ENCODE data around the gene PRDM16. TPM values are rescaled to one million over a fixed set of nuclear protein-coding genes. Genes with fewer than 3 reads are reported as not detected.

The PRDM16 gene
- polyA plus RNA-seq, 2 donors = 0.15 to 0.28 TPM

GRCh38 chr1:3231245-3231644 is 162.2 kb downstream of the PRDM16 start:
- Histone ChIP-seq H3K27me3 (ENCODE audit: control insufficient read depth in 1 of 2, insufficient read depth in 2 of 2, low read length in 2 of 2) (no peaks in the 10 kb centered on the region), H3K27ac (ENCODE audit: low read depth in 2 of 2, low read length in 1 of 2) (no peak overlapping the region)
- 81 to 85% methylated on average over 24 of the region's 24 CpGs for WGBS, 2 donors

GRCh38 chr1:3231826-3232225 is 162.8 kb downstream of the PRDM16 start:
- Histone ChIP-seq H3K4me1 (ENCODE audit: control insufficient read depth in 2 of 2, insufficient read depth in 2 of 2, low read length in 1 of 2) (no peaks in the 10 kb centered on the region), H3K27me3 (ENCODE audit: control insufficient read depth in 1 of 2, insufficient read depth in 2 of 2, low read length in 2 of 2) (no peaks in the 10 kb centered on the region), H3K4me3 (ENCODE audit: low read depth in 1 of 2, low read length in 2 of 2) (no peak overlapping the region), H3K9me3 (ENCODE audit: control insufficient read depth in 2 of 2, insufficient read depth in 1 of 2, low read depth in 1 of 2, low read length in 1 of 2) (no peaks in the 10 kb centered on the region), H3K36me3 (ENCODE audit: control insufficient read depth in 2 of 2, insufficient read depth in 2 of 2, low read length in 1 of 2) (no peaks in the 10 kb centered on the region), H3K27ac (ENCODE audit: low read depth in 2 of 2, low read length in 1 of 2) (no peak overlapping the region)
- 64 to 74% methylated on average over 16 of the region's 16 CpGs for whole genome bisulfite sequencing, 2 donors

More at GRCh38 chr1:3231245-3231644, 162.2 kb downstream of the PRDM16 start:
- Histone ChIP-seq H3K4me3 (ENCODE audit: low read depth in 1 of 2, low read length in 2 of 2) (no peak overlapping the region), H3K4me1 (ENCODE audit: control insufficient read depth in 2 of 2, insufficient read depth in 2 of 2, low read length in 1 of 2) (no peaks in the 10 kb centered on the region), H3K9me3 (ENCODE audit: control insufficient read depth in 2 of 2, insufficient read depth in 1 of 2, low read depth in 1 of 2, low read length in 1 of 2) (no peaks in the 10 kb centered on the region), H3K36me3 (ENCODE audit: control insufficient read depth in 2 of 2, insufficient read depth in 2 of 2, low read length in 1 of 2) (no peaks in the 10 kb centered on the region)

- no peak overlapping the region for H3K4me3 ChIP-seq (ENCODE audit: low read depth in 1 of 2, low read length in 2 of 2)
- no peaks in the 10 kb centered on the region for H3K4me1 ChIP-seq (ENCODE audit: control insufficient read depth in 2 of 2, insufficient read depth in 2 of 2, low read length in 1 of 2)
- H3K9me3 ChIP-seq (ENCODE audit: control insufficient read depth in 2 of 2, insufficient read depth in 1 of 2, low read depth in 1 of 2, low read length in 1 of 2) = no peaks in the 10 kb centered on the region
- H3K27ac ChIP-seq (ENCODE audit: low read depth in 2 of 2, low read length in 1 of 2) = no peak overlapping the region
- no peaks in the 10 kb centered on the region for H3K27me3 ChIP-seq (ENCODE audit: control insufficient read depth in 1 of 2, insufficient read depth in 2 of 2, low read length in 2 of 2)
- 79 to 81% methylated on average over 15 of the region's 15 CpGs for WGBS, 2 donors
- no peaks in the 10 kb centered on the region for H3K36me3 ChIP-seq (ENCODE audit: control insufficient read depth in 2 of 2, insufficient read depth in 2 of 2, low read length in 1 of 2)
These were observed 164.0 kb downstream of the PRDM16 start for GRCh38 chr1:3233031-3233430.

- H3K27me3 ChIP-seq (ENCODE audit: control insufficient read depth in 1 of 2, insufficient read depth in 2 of 2, low read length in 2 of 2) = no peaks in the 10 kb centered on the region
- peaks cover under 1 to 1% of the 10 kb centered on the region in 2 donors for H3K9me3 ChIP-seq (ENCODE audit: control insufficient read depth in 2 of 2, insufficient read depth in 1 of 2, low read depth in 1 of 2, low read length in 1 of 2)
- no peaks in the 10 kb centered on the region for H3K36me3 ChIP-seq (ENCODE audit: control insufficient read depth in 2 of 2, insufficient read depth in 2 of 2, low read length in 1 of 2)
- H3K4me1 ChIP-seq (ENCODE audit: control insufficient read depth in 2 of 2, insufficient read depth in 2 of 2, low read length in 1 of 2) = no peaks in the 10 kb centered on the region
- no peak overlapping the region for H3K4me3 ChIP-seq (ENCODE audit: low read depth in 1 of 2, low read length in 2 of 2)
- H3K27ac ChIP-seq (ENCODE audit: low read depth in 2 of 2, low read length in 1 of 2) = no peak overlapping the region
- 79 to 82% methylated on average over 8 of the region's 8 CpGs for WGBS, 2 donors
These were observed 164.5 kb downstream of the PRDM16 start for GRCh38 chr1:3233551-3233950.

GRCh38 chr1:3234281-3234680 is 165.3 kb downstream of the PRDM16 start:
- Histone ChIP-seq H3K9me3 (ENCODE audit: control insufficient read depth in 2 of 2, insufficient read depth in 1 of 2, low read depth in 1 of 2, low read length in 1 of 2) (peaks cover 5 to 8% of the 10 kb centered on the region in 2 donors), H3K27me3 (ENCODE audit: control insufficient read depth in 1 of 2, insufficient read depth in 2 of 2, low read length in 2 of 2) (no peaks in the 10 kb centered on the region), H3K36me3 (ENCODE audit: control insufficient read depth in 2 of 2, insufficient read depth in 2 of 2, low read length in 1 of 2) (no peaks in the 10 kb centered on the region), H3K27ac (ENCODE audit: low read depth in 2 of 2, low read length in 1 of 2) (no peak overlapping the region), H3K4me1 (ENCODE audit: control insufficient read depth in 2 of 2, insufficient read depth in 2 of 2, low read length in 1 of 2) (no peaks in the 10 kb centered on the region), H3K4me3 (ENCODE audit: low read depth in 1 of 2, low read length in 2 of 2) (no peak overlapping the region)
- WGBS, 2 donors = 83 to 88% methylated on average over 15 of the region's 15 CpGs

GRCh38 chr1:3234956-3235355 is 166.0 kb downstream of the PRDM16 start:
- Histone ChIP-seq H3K9me3 (ENCODE audit: control insufficient read depth in 2 of 2, insufficient read depth in 1 of 2, low read depth in 1 of 2, low read length in 1 of 2) (peaks cover 5 to 8% of the 10 kb centered on the region in 2 donors), H3K4me3 (ENCODE audit: low read depth in 1 of 2, low read length in 2 of 2) (no peak overlapping the region), H3K4me1 (ENCODE audit: control insufficient read depth in 2 of 2, insufficient read depth in 2 of 2, low read length in 1 of 2) (no peaks in the 10 kb centered on the region), H3K27ac (ENCODE audit: low read depth in 2 of 2, low read length in 1 of 2) (no peak overlapping the region), H3K27me3 (ENCODE audit: control insufficient read depth in 1 of 2, insufficient read depth in 2 of 2, low read length in 2 of 2) (no peaks in the 10 kb centered on the region), H3K36me3 (ENCODE audit: control insufficient read depth in 2 of 2, insufficient read depth in 2 of 2, low read length in 1 of 2) (no peaks in the 10 kb centered on the region)
- WGBS, 2 donors = 87 to 90% methylated on average over 14 of the region's 14 CpGs

- H3K4me1 ChIP-seq (ENCODE audit: control insufficient read depth in 2 of 2, insufficient read depth in 2 of 2, low read length in 1 of 2) = no peaks in the 10 kb centered on the region
- H3K27ac ChIP-seq (ENCODE audit: low read depth in 2 of 2, low read length in 1 of 2) = no peak overlapping the region
- no peak overlapping the region for H3K4me3 ChIP-seq (ENCODE audit: low read depth in 1 of 2, low read length in 2 of 2)
- whole genome bisulfite sequencing, 2 donors = 89% methylated on average over 15 of the region's 15 CpGs
- H3K36me3 ChIP-seq (ENCODE audit: control insufficient read depth in 2 of 2, insufficient read depth in 2 of 2, low read length in 1 of 2) = no peaks in the 10 kb centered on the region
- peaks cover 5 to 8% of the 10 kb centered on the region in 2 donors for H3K9me3 ChIP-seq (ENCODE audit: control insufficient read depth in 2 of 2, insufficient read depth in 1 of 2, low read depth in 1 of 2, low read length in 1 of 2)
- no peaks in the 10 kb centered on the region for H3K27me3 ChIP-seq (ENCODE audit: control insufficient read depth in 1 of 2, insufficient read depth in 2 of 2, low read length in 2 of 2)
These were observed 166.5 kb downstream of the PRDM16 start for GRCh38 chr1:3235496-3235895.

- 78 to 82% methylated on average over 9 of the region's 9 CpGs for WGBS, 2 donors
- peaks cover 2 to 5% of the 10 kb centered on the region in 2 donors for H3K4me1 ChIP-seq (ENCODE audit: control insufficient read depth in 2 of 2, insufficient read depth in 2 of 2, low read length in 1 of 2)
These were observed 167.4 kb downstream of the PRDM16 start for GRCh38 chr1:3236361-3236760.

GRCh38 chr1:3236955-3237354 is 168.0 kb downstream of the PRDM16 start:
- peaks cover 5 to 8% of the 10 kb centered on the region in 2 donors for H3K9me3 ChIP-seq (ENCODE audit: control insufficient read depth in 2 of 2, insufficient read depth in 1 of 2, low read depth in 1 of 2, low read length in 1 of 2)
- peaks cover 2 to 6% of the 10 kb centered on the region in 2 donors for H3K4me1 ChIP-seq (ENCODE audit: control insufficient read depth in 2 of 2, insufficient read depth in 2 of 2, low read length in 1 of 2)
- H3K36me3 ChIP-seq (ENCODE audit: control insufficient read depth in 2 of 2, insufficient read depth in 2 of 2, low read length in 1 of 2) = no peaks in the 10 kb centered on the region
- H3K4me3 ChIP-seq (ENCODE audit: low read depth in 1 of 2, low read length in 2 of 2) = no peak overlapping the region
- WGBS, 2 donors = 85 to 92% methylated on average over 5 to 7 of the region's 7 CpGs
- H3K27me3 ChIP-seq (ENCODE audit: control insufficient read depth in 1 of 2, insufficient read depth in 2 of 2, low read length in 2 of 2) = no peaks in the 10 kb centered on the region
- no peak overlapping the region for H3K27ac ChIP-seq (ENCODE audit: low read depth in 2 of 2, low read length in 1 of 2)

More at GRCh38 chr1:3236361-3236760, 167.4 kb downstream of the PRDM16 start:
- H3K36me3 ChIP-seq (ENCODE audit: control insufficient read depth in 2 of 2, insufficient read depth in 2 of 2, low read length in 1 of 2) = no peaks in the 10 kb centered on the region
- no peaks in the 10 kb centered on the region for H3K27me3 ChIP-seq (ENCODE audit: control insufficient read depth in 1 of 2, insufficient read depth in 2 of 2, low read length in 2 of 2)
- peaks cover 5 to 8% of the 10 kb centered on the region in 2 donors for H3K9me3 ChIP-seq (ENCODE audit: control insufficient read depth in 2 of 2, insufficient read depth in 1 of 2, low read depth in 1 of 2, low read length in 1 of 2)
- no peak overlapping the region for H3K27ac ChIP-seq (ENCODE audit: low read depth in 2 of 2, low read length in 1 of 2)
- no peak overlapping the region for H3K4me3 ChIP-seq (ENCODE audit: low read depth in 1 of 2, low read length in 2 of 2)

GRCh38 chr1:3237570-3237969 is 168.6 kb downstream of the PRDM16 start:
- H3K4me3 ChIP-seq (ENCODE audit: low read depth in 1 of 2, low read length in 2 of 2) = no peak overlapping the region
- no peaks in the 10 kb centered on the region for H3K27me3 ChIP-seq (ENCODE audit: control insufficient read depth in 1 of 2, insufficient read depth in 2 of 2, low read length in 2 of 2)
- peaks cover 2 to 6% of the 10 kb centered on the region in 2 donors for H3K4me1 ChIP-seq (ENCODE audit: control insufficient read depth in 2 of 2, insufficient read depth in 2 of 2, low read length in 1 of 2)
- H3K9me3 ChIP-seq (ENCODE audit: control insufficient read depth in 2 of 2, insufficient read depth in 1 of 2, low read depth in 1 of 2, low read length in 1 of 2) = peaks cover 5 to 8% of the 10 kb centered on the region in 2 donors
- H3K36me3 ChIP-seq (ENCODE audit: control insufficient read depth in 2 of 2, insufficient read depth in 2 of 2, low read length in 1 of 2) = no peaks in the 10 kb centered on the region
- H3K27ac ChIP-seq (ENCODE audit: low read depth in 2 of 2, low read length in 1 of 2) = no peak overlapping the region
- WGBS, 2 donors = 86 to 91% methylated on average over 15 of the region's 15 CpGs

Measured in esophagus (tissue), 2 donors.